Transverse colon (tissue), 4 donors: ENCODE data around the gene VSX1.

Experiments
- CTCF ChIP-seq, 5 experiments: fragments of 200-600 bp in 3 of 5; fragments of 450-650 bp in 2 of 5; sonication (generic) in 3 of 5; IDR thresholded peaks; 1 replicate in 2 of 5; 2 replicates in 3 of 5; pipeline ENCODE4 v1.5.1; 2016 to 2017; ENCODE audit warnings: antibody characterized with exemption in 5 of 5, inconsistent platforms in 3 of 5, mild to moderate bottlenecking in 2 of 5, moderate library complexity in 1 of 5
- POLR2AphosphoS5 ChIP-seq, 3 donors: sonication (generic); formaldehyde crosslinking; IDR thresholded peaks; one replicate each; pipeline ENCODE4 v1.6.1; 2016; ENCODE audit warnings: antibody characterized with exemption in 3 of 3

GRCh38 chr20:25127761-25128537 is 46.0 kb upstream of the VSX1 start:
- TF ChIP-seq CTCF (IDR thresholded peaks at IDR 0.05) (no peak), POLR2AphosphoS5 (IDR thresholded peaks at IDR 0.05) (no peak)
